Cardiac septum (tissue), 1 donor: Measurements from ENCODE around the gene FGF2. TPM values are rescaled to one million over a fixed set of nuclear protein-coding genes. Genes with fewer than 3 reads are reported as not detected.
"Not testable (repeated sequence)": the region's sequence is repeated elsewhere in the genome, so short reads cannot be mapped to it uniquely, and the experiment has no call there.

ENCODE experiments used
- DNase-seq: peaks from one replicate; pipeline ENCODE4 v3.0.0-alpha.2; 2020; ENCODE audit warnings: low spot score
- intact Hi-C: fragments of 100-400 bp; cut with DNase I; formaldehyde crosslinking; loops from one replicate; pipeline ENCODE4 v1.14.0; 2022
- total RNA-seq: library from RNA; stranded (reverse); fragmentation: NEBNext Ultra II Directional; extraction: Animal tissue kit (Norgen Biotek cat#: 25700); gene quantifications from one replicate; pipeline ENCODE4 v1.2.1, GENCODE V29; 2021
- donor health status: DM: no; HTN: no; CAD: no.

Gene FGF2
- total RNA-seq, 1 donor from 2014 or later: 9.8 TPM

DNA sequence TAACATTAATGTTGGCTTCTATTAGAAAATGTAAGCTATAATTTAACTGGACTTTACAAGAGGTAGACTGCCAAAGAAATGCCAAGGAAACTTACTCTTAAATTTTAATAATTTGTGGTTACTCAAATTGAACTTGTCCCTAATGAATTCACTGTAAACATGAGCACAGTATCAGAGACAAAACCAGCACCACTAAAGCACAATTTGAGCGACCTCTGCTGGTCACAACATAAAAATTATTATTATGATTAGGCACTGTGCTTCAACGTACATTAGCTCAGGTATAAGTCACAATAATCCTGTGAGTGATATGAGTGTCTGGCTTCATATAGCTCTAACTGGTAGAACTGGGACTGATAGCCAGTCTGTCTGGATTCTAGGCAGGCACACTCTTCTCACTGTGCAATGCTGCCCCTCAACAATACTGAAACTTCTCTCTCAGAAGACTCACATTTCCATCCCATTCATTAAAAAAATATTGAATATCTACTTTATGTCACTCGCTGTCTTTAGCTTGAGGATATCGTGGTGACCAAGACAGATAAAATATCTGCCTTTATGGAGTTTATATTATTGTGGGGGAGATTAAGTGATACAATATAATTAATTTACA, 87.8 kb downstream of the FGF2 start:
- intact Hi-C loops: loop anchor here (2.0 kb wide), 1 partner anchor 156 kb away; no protein-coding TSS in a partner anchor
- DNase-seq: no peak

DNA sequence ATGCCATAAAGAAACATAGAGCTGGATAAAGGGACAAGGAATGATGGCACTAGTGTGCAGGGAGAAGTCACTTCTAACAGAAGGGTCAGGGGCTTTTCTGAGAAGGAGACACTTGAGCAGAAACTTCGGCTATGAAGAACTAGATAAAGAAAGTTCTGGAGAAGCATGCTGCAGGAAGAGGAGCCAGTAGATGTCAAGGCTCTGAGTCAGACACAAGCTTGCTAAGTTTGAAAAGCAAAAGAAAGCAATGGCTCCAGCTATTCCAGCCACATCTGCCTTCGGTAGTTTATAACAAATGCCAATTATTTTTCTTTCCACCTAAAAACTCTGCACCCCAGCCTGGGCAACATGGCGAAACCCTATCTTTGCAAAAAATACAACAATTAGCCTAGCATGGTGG, 88.3 kb downstream of the FGF2 start:
- intact Hi-C loops: loop anchor here (2.0 kb wide), 1 partner anchor 156 kb away; no protein-coding TSS in a partner anchor
- DNase-seq: no peak

DNA sequence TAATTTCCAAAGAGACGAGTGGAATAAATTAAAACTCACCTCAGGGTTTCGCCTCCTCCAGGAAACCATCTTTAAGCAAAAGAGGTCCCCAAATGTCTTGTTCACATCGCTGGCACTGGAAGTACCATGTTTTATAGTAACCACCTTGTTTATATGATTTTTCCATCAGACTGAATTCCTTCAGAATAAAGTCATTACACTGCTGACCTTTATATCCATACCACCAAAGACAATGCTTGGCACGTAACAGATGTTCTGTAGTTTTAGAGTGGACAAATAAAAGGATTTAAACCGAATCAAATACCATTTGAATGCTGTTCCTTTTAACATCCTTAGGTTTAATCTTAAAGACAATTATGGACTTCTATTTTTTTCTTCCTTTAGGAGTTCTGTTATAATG, 91.1 kb downstream of the FGF2 start:
- no peak for DNase-seq
- intact Hi-C loops: no loop called here

DNA sequence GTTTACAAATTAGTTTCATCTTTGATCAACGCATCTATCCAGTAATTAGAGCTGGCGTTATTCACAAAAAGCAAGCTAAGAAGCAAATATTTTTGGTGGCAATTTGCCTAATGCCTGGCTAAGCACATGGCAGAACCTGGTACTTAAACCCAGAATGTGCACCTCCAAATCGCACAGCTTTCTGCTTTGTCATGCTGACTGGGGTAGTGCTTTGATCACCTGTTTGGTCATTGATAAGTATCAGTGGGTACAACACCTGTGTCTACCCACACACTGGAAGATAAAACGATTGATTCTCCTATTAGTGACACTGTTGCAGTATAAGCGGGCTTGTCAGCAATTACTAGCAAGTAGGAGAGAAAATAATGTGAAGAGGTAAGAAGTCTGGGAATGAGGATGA, 93.8 kb downstream of the FGF2 start:
- intact Hi-C loops: no loop called here
- DNase-seq: no peak

DNA sequence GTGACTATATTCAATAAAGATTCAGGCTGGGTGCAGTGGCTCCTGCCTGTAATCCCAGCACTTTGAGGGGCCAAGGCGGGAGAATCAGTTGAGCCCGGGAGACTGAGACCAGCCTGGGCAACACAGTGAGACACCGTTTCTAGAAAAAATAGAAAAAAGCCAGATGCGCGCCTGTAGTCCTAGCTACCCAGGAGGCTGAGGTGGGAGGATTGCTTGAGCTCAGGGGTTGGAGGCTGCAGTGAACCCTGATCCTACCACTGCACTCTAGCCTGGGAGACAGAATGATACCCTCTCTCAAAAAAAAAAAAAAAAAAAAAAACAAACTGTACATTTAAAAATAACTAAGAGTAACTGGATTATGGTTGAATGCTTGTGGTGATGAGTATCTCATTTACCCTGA, 94.7 kb downstream of the FGF2 start:
- intact Hi-C loops: no loop called here
- no peak for DNase-seq

DNA sequence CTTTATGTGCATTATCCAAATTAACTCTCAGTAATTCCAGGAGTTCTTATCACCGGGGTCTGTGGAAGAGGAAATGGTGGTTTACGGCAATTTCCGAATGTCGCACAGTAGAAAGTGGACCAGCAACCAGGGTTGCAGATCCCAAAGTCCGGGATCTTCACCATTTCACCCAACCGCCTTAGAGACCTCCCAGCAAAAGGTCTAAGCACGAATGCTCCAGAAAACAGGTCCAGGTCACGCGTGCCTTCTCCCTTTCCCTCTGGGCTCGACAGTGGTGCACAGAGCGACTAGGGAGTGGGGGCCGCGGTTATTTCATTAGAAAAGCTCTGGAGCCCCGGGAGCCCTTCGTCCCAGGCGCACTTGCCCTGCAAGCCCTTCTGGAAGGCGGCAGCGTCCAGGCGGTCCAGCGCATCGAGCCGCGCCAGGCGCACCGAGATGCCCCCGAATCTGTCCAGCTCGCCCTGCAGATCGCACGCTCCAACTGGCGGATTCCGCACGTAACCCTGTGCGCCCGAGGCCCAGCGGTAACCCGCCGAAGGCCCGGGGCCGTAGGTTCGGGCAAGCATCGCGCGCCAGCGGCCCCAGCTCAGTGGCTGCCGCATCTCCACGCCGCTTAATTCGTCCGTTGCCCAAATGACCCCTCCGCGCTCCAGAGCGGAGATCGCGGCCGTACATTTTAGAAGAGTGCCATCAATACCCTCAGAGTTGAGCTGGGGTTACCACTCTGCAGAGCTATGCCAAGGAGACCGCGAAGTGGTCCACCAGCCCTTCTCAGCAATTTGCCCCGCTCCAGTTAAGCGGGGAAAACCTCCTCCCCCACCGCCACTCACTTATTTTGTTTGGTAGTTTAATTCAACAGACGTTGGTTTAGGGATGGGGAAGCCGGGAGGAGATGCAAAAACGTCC, 95.6 kb downstream of the FGF2 start, which contains the start of gene NUDT6:
TSS of gene NUDT6 (minus strand) at position 627 of the 906 bp plus-strand sequence. CDS start at position 602, 25 bp downstream.
- DNase-seq: peak; percentile 81
- intact Hi-C loops: loop anchor here (2.0 kb wide), 1 partner anchor 189 kb away; the partner anchor contains the start of gene BBS12

DNA sequence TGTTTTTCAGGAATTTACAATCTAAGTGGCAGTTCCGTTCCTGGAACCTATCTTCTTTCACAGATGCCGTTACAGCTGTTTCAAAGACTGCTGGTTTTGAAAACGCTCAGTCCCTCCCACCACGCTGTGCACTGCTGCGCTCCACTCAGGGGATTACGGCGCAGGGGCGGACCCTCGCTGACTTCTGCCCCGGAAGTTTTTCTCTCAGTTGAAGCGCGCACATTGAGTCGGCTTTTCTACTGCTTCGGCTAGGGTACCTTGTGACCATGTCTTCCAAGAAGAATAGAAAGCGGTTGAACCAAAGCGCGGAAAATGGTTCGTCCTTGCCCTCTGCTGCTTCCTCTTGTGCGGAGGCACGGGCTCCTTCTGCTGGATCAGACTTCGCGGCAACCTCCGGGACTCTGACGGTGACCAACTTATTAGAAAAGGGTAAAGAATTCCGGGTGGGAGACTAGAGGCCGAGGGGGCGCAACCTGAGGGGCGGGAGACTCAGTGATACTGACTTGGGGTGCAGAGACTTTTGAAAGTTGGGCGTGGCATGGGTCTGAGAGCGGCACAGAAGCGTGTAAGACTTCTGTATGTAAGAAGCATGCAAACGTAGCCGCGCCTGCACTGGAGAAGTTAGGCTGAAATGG, 96.4 kb downstream of the FGF2 start:
- intact Hi-C loops: loop anchor here (2.0 kb wide), 1 partner anchor 190 kb away; the partner anchor contains the start of gene BBS12
- peak; percentile 92 for DNase-seq

DNA sequence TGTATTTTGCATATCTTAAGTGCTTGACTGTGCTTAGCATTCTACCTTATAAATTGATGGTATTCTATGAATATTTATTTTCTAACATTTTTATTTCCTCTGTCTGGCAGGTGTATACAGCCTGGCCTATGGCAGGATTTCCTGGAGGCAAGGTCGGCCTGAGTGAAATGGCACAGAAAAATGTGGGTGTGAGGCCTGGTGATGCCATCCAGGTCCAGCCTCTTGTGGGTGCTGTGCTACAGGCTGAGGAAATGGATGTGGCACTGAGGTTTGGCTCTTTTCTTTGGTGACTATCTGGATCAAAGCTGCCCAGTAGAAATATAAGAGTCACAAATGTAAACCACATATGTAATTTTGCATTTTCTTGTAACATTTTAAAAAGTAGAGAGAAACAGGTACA, 102.3 kb downstream of the FGF2 start:
- intact Hi-C loops: loop anchor here (5.0 kb wide), 1 partner anchor 327 kb away; no protein-coding TSS in a partner anchor
- no peak for DNase-seq

DNA sequence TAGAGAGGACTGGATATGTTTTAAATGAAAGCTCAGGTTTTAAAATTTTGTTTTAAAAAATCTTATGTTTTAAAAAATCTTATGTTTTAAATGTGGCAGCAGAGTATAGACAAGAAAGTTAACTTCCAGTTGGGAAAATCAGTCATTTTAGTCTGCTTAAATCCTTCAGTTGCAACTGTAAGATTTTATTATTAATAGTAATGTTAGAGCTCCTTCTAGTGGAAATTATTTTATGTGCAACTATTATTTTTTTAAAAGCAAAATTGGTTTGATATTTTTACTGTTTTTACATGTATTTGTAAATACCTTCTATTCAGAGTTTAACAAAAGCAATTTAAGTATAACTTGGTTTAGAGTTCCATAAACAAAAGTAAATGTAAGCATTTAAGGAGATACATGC, 104.2 kb downstream of the FGF2 start:
- no peak for DNase-seq
- intact Hi-C loops: no loop called here

DNA sequence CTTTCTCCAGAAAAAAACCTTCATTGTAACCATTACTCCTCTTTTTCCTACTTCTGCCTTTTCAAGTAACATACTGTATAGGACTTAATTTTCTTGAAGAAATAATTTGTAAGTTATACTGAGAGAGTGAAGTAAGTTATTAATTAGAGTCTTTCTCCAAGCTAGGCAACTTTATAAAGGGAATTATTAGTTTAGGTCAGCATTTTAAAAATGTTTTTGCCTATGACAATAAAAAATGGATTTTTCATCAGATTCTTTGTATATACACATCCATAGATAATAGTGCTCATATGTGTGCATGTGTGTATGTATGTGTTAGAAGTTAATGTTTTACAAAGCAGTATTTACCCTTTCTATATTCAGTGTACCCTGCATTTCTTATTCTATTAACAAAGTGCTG, 106.1 kb downstream of the FGF2 start:
- DNase-seq: no peak
- intact Hi-C loops: no loop called here

DNA sequence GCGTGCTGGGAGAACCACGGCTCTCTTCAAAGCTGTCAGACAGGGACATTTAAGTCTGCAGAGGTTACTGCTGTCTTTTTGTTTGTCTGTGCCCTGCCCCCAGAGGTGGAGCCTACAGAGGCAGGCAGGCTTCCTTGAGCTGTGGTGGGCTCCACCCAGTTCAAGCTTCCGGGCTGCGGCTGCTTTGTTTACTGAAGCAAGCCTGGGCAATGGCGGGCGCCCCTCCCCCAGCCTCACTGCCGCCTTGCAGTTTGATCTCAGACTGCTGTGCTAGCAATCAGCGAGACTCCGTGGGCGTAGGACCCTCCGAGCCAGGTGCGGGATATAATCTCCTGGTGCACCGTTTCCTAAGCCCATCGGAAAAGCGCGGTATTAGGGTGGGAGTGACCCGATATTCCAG, 118.5 kb downstream of the FGF2 start:
- intact Hi-C loops, DNase-seq: not testable (repeated sequence)

DNA sequence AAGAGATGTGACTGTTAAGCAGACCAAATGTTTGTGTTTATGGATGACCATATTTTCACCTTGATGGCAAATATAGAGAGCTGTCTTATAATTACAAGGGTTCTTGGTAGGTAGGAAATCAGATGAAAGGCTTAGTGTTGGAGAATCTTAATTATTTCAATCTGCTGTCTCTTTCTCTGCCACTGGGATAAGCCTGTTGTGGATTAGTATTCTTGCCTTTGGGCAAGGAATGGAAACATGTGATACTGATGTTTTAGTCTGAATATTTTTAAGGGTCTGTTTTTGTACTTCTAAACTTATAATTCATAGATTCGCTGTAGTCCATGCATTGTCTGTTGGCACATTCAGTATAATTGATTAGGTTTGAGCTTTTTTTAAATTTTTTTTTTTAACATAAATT, 119.5 kb downstream of the FGF2 start:
- DNase-seq: no peak
- intact Hi-C loops: no loop called here

Other genes starting within 250 kb of the FGF2 start
- gene IL21, start 205.8 kb upstream of the FGF2 start, total RNA-seq: not detected
- 3.1 TPM for gene BBS12, start 94.1 kb upstream of the FGF2 start, total RNA-seq
- gene NUDT6, start 95.8 kb downstream of the FGF2 start, total RNA-seq: 9.4 TPM